A673 (cell line): ENCODE data around the gene PARS2. TPM values are rescaled to one million over a fixed set of nuclear protein-coding genes. Genes with fewer than 3 reads are reported as not detected.

Experiments used
- BruUV-seq: library from RNA; stranded (reverse); fragments of 400-500 nt; replicated peaks from 2 replicates; lab custom pipeline; 2021; lab: Mats Ljungman, UMichigan
- CTCF ChIA-PET: fragments of 300-600 bp; sonication (Branson Sonifier 250); formaldehyde crosslinking; loops from one replicate; lab custom pipeline; 2022; ENCODE audit warnings: antibody characterized with exemption; lab: Charles Lee
- POLR2A ChIA-PET: fragments of 300-600 bp; sonication (Branson Sonifier 250); formaldehyde crosslinking; loops from one replicate; lab custom pipeline; 2022; ENCODE audit warnings: antibody characterized with exemption; ENCODE audit not compliant: low non-redundant PET; lab: Charles Lee
- DNase-seq: peaks from one replicate; pipeline ENCODE4 v3.0.0-alpha.2; 2015; ENCODE audit warnings: low spot score
- H3K27ac ChIP-seq: fragments of 200-600 bp; sonication (generic); 2 replicates; pipeline ENCODE4 v1.5.1; 2016; ENCODE audit warnings: mixed run types, low read depth, mild to moderate bottlenecking, mixed read lengths, antibody characterized with exemption, low read length; ENCODE audit not compliant: poor library complexity, severe bottlenecking
- H3K27me3 ChIP-seq: fragments of 200-600 bp; sonication (generic); replicated peaks from 2 replicates; pipeline ENCODE4 v1.6.1; 2017; ENCODE audit warnings: mixed run types, low read depth, mild to moderate bottlenecking, mixed read lengths, antibody characterized with exemption, low read length; ENCODE audit not compliant: insufficient read depth, poor library complexity
- H3K36me3 ChIP-seq: fragments of 200-600 bp; sonication (generic); 2 replicates; pipeline ENCODE4 v1.6.1; 2016; ENCODE audit warnings: mixed run types, mild to moderate bottlenecking, mixed read lengths, antibody characterized with exemption, low read length; ENCODE audit not compliant: insufficient read depth, poor library complexity, severe bottlenecking
- H3K4me1 ChIP-seq: fragments of 200-600 bp; sonication (generic); 2 replicates; pipeline ENCODE4 v1.6.1; 2017; ENCODE audit warnings: mixed run types, mild to moderate bottlenecking, mixed read lengths, antibody characterized with exemption, low read length; ENCODE audit not compliant: insufficient read depth, poor library complexity, severe bottlenecking
- H3K4me3 ChIP-seq: fragments of 200-600 bp; sonication (generic); 2 replicates; pipeline ENCODE4 v1.5.1; 2016; ENCODE audit warnings: low read depth, mixed run types, mild to moderate bottlenecking, mixed read lengths, low read length; ENCODE audit not compliant: poor library complexity, severe bottlenecking
- H3K9me3 ChIP-seq: fragments of 200-600 bp; sonication (generic); 2 replicates; pipeline ENCODE4 v1.6.1; 2016; ENCODE audit warnings: mixed run types, low read depth, mild to moderate bottlenecking, mixed read lengths, antibody characterized with exemption, low read length; ENCODE audit not compliant: poor library complexity, severe bottlenecking
- CTCF ChIP-seq: fragments of 300-800, 200-600 bp; sonication (generic); conservative IDR thresholded peaks from 2 replicates; pipeline ENCODE4 v1.5.1; 2017; ENCODE audit warnings: low read depth, mild to moderate bottlenecking, antibody characterized with exemption, low read length, moderate library complexity, mixed read lengths
- EZH2 ChIP-seq: fragments of 200-600 bp; sonication (generic); IDR thresholded peaks from 2 replicates; pipeline ENCODE4 v1.6.1; 2017; ENCODE audit warnings: borderline replicate concordance, low read depth, mild to moderate bottlenecking, mixed read lengths, antibody characterized with exemption, low read length; ENCODE audit not compliant: poor library complexity, severe bottlenecking
- intact Hi-C: fragments of 100-400 bp; cut with micrococcal nuclease; formaldehyde crosslinking; loops from one replicate; pipeline ENCODE4 v1.10.0; 2022; ENCODE audit not compliant: unreplicated experiment
- total RNA-seq: library from RNA; stranded (reverse); gene quantifications from 2 replicates; pipeline ENCODE4 v1.2.3, GENCODE V29; 2021

PARS2 gene
- total RNA-seq, 1 experiment from 2014 or later, result 6.9 TPM

GRCh38 chr1:54798769-54799641, 34.7 kb upstream of the PARS2 start:
- intact Hi-C loops, result loop anchor here (5.0 to 10.0 kb wide), 2 partner anchors 304 to 1522 kb away; no protein-coding TSS in a partner anchor
- Histone ChIP-seq H3K4me3 (no peak overlapping the region), H3K4me1 (no peaks in the 10 kb centered on the region), H3K36me3 (no peaks in the 10 kb centered on the region), H3K9me3 (no peaks in the 10 kb centered on the region), H3K27me3 (peaks cover 16% of the 10 kb centered on the region), H3K27ac (no peak overlapping the region)
- ChIA-PET CTCF (no interaction called here), POLR2A (no interaction called here)
- no TSS peak for BruUV-seq
- DNase-seq, result no peak
- TF ChIP-seq EZH2 (no peak), CTCF (no peak)

- no TSS peak for BruUV-seq
- CTCF ChIA-PET, result no interaction called here
- H3K27ac ChIP-seq, result no peak overlapping the region
- TF ChIP-seq CTCF, result no peak
- no peak for TF ChIP-seq EZH2
- no peaks in the 10 kb centered on the region for H3K4me1 ChIP-seq
- H3K27me3 ChIP-seq, result peaks cover 16% of the 10 kb centered on the region
- H3K9me3 ChIP-seq, result no peaks in the 10 kb centered on the region
- H3K36me3 ChIP-seq, result no peaks in the 10 kb centered on the region
- POLR2A ChIA-PET, result no interaction called here
- intact Hi-C loops, result loop anchor here (5.0 to 10.0 kb wide), 2 partner anchors 303 to 1521 kb away; no protein-coding TSS in a partner anchor
- DNase-seq, result no peak
- H3K4me3 ChIP-seq, result no peak overlapping the region
Measured at GRCh38 chr1:54798206-54798605, 33.9 kb upstream of the PARS2 start.

GRCh38 chr1:54796902-54797301, 32.6 kb upstream of the PARS2 start:
- ChIA-PET POLR2A (no interaction called here), CTCF (no interaction called here)
- intact Hi-C loops, result loop anchor here (5.0 to 10.0 kb wide), 2 partner anchors 302 to 1520 kb away; no protein-coding TSS in a partner anchor
- H3K36me3 ChIP-seq, result no peaks in the 10 kb centered on the region
- no peak overlapping the region for H3K4me3 ChIP-seq
- TF ChIP-seq CTCF (no peak), EZH2 (no peak)
- no peak overlapping the region for H3K27ac ChIP-seq
- DNase-seq, result no peak
- H3K9me3 ChIP-seq, result peaks cover 4% of the 10 kb centered on the region
- peaks cover 14% of the 10 kb centered on the region for H3K27me3 ChIP-seq
- no peaks in the 10 kb centered on the region for H3K4me1 ChIP-seq
- no TSS peak for BruUV-seq
